CMK (cell line): ENCODE measurements around the gene SLC47A2.
"Not testable (repeated sequence)": the region's sequence is repeated elsewhere in the genome, so short reads cannot be mapped to it uniquely, and the experiment has no call there.

Experiments
- DNase-seq: peaks from one replicate; pipeline ENCODE4 v3.0.0-alpha.2; 2010; ENCODE audit warnings: low read depth

SLC47A2 gene

DNA sequence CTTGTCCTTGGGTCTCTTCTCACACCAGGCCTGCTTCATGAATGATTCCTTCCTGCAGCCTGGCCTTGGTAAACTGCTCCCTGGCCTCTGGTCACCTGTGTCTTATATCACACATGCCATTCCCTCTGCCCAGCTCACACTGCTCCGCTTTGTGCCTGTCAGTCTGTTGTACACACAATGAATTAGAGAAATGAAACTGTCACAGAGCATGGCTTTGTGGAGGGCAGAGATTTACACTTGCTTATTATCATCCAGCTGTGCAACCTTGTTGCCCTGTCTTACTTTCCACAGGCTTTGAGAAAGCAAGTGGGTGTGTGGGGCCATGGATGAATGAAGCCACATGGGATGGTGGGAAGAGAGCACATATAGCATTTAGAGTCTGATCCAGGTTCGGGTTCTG, 45.5 kb downstream of the SLC47A2 start:
- no peak for DNase-seq

DNA sequence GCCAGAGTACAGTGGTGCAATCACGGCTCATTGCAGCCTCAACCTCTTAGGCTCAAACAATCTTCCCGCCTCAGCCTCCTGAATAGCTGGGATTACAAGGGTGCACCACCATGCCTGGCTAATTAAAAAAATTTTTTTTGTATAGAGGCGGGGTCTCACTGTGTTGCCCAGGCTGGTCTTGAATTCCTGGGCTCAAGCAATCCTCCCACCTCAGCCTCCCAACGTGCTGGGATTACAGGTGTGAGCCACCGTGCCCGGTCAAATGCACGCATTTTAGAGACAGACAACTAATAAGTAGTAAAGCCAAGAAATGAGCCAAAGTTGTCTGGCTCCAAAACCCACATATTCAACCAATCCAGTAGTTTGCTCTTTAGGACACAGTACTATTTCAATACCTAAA, 46.7 kb downstream of the SLC47A2 start:
- not testable (repeated sequence) for DNase-seq

DNA sequence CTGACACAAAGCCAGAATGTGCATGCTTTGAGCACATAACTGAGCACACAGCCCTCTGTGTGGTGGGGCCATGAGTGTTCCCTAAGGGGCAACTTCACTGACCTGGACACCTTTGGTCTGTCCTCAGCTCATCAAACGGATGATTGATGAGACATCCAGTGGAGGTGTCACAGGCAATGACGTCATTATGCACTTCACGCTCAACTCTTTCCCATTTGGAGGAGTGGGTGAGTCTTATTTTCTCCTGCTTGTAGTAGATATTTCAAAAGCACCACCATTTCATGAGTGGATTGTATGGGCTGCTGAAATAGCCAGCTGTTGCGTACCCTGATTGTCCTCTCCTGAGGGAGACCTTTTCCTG, 51.6 kb downstream of the SLC47A2 start:
- DNase-seq, result no peak

DNA sequence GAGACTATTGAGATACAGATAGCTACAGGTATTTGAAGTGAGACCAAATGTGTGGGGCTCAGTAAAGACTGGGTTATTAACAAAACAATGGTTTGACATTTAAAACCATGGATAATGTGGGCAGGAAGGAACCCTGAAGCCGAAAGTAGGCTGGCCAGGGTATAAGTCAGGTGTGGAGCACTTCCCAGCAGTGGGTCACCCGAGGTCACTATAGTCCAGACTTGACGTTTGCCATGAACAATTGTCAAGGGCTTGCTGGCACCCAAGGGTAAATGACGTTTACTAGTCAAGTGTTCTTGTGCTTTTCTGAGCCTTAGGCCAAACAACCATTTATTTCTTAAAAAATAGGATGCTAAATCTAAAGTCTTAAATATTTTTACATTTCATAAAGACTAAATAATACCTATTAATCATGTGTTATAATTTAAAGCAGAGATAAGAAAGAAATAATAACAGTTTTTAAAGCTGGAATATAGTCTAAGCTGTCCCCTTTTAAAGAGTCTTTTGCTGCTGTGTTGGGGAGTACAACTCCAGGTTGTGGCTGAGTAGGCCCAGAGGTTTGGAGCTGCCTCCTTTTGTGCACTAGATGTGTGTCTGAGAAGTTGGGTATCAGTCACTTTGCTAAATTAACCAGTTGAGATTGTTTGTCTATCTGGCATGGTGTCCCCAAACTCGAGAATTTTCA, 52.1 kb downstream of the SLC47A2 start:
- DNase-seq, result no peak

DNA sequence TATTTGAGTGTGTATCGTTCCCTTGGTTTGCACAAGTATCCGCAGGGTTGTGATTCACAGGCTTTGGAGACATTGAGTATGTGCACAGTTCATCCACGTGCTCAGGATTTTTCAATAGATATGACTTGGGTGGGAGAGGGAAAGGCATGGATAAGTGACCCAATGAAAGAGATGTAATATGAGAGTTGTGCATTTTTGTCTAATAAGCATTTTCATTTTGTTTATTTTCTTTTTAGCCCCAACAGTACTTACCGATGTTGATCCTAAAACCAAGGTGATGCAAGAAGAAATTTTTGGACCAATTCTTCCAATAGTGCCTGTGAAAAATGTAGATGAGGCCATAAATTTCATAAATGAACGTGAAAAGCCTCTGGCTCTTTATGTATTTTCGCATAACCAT, 53.3 kb downstream of the SLC47A2 start:
- DNase-seq, result no peak

DNA sequence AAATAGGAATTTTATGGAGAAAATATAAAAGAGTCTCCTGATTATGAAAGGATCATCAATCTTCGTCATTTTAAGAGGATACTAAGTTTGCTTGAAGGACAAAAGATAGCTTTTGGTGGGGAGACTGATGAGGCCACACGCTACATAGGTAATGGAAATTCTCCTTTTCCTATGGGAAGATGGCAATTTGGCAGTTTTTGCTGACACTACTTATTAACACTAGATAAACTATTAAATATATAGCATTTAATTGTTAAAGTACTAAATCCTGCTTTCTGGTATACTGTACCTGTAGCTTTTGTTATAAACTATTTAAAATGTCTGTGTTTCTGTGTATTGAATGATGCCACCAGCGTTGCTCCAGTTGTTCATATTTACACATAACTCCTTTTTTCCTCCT, 55.3 kb downstream of the SLC47A2 start:
- no peak for DNase-seq

DNA sequence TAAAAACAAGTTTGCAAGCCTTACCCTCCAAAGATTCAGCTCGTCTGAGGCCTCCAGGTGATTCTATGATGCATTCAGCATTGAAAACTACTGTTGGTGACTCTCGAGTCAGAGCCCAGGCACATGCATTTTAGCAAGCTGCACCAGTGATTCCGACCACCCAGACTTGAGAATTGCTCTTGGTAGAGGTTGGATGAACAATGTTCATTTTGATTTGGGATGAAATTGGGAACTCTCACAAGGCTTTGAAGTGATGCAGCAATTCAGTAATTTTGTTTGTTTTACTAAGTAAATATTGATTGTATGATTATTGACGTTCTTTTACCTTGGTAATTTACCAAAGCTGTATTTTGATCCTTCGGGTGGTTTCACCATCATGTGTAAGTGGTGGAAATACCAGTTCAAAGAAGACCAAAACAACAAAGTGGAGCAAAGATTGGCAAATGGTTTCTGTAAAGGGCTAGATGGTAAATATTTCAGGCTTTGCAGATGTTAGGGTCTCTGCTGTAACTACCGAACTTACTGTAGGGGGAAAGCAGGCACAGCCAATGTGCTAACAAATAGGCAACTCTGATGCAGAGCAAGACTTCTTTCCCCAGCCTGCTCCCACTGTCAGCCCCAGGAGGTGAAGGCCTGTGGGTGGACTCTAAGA, 56.0 kb downstream of the SLC47A2 start:
- DNase-seq, result no peak

DNA sequence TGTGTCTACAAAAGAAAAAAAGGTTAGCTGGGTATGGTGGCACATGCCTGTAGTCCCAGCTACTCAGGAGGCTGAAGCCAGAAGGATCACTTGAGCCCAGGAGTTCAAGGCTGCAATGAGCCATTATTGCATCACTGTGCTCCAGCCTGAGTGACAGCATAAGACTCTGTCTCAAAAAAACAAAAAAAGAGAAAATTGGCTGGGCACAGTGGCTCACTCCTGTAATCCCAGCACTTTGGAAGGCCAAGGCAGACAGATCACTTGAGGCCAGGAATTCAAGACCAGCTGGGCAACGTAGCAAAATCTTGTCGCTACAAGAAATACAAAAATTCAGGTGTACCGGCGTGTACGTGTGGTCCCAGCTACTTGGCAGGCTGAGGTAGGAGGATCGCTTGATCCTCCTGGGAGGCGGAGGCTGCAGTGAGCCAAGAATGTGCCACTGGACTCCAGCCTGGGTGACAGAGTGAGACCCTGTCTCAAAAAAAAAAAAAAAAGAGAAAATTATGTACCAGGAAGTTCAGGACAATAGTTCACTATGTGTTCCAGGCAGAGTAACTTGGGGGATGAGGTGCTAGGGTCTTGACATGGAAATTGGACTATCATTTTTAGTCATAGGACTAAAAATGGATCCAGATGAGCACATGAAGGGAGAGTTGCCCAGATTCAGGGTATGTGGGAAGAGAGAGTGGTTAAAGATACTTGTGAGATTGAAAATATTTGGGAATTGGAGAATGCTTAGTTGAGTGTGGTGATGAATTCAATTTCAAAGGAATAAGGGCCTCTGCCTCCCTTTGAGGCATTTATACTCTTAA, 56.8 kb downstream of the SLC47A2 start:
- DNase-seq, result no peak

DNA sequence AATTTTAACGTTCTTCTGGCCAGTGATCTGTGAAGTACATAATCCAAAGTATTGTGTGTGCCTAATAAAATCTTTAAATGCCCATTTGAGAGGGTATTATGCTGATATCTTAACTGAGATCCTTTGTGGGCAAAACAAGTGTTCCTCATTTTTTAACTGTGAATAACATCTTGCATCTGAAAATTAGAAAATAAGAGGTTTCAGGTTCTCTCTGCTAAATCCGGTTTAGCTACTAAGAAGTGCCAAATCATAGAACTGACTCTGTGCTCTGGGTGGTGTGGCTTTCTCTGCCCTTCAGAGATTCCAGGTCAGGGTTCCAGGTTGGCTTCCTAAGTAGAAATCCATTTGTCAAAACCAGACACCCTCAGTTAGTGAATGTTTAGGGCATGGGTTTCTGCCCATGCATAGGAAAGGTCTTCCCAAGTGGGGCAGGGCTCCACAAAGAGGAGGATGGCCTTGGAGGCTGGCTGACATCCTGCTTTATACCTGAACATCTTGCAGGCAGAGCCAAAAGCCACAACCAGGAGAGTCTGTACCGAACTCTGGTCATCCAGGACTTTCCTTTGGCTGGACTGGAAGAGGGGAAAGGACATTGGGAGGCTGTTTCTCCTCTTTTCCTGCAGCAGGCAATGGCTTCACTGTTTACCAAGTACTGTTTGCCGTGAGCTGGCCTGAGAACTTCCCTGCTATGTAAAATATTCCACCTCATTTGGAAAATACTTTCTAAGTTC, 59.4 kb downstream of the SLC47A2 start:
- DNase-seq, result no peak

DNA sequence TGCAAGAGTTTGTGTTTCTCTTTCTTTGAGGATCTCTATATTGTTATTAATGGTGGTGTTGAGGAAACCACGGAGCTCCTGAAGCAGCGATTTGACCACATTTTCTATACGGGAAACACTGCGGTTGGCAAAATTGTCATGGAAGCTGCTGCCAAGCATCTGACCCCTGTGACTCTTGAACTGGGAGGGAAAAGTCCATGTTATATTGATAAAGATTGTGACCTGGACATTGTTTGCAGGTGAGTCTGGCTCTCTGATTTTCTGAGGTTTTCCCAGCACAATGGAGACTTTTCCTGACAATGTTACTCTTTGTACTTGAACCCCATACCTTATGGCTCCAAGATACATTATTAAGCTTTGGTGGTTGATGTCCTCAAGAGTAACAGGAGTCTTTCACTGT, 60.0 kb downstream of the SLC47A2 start:
- no peak for DNase-seq

DNA sequence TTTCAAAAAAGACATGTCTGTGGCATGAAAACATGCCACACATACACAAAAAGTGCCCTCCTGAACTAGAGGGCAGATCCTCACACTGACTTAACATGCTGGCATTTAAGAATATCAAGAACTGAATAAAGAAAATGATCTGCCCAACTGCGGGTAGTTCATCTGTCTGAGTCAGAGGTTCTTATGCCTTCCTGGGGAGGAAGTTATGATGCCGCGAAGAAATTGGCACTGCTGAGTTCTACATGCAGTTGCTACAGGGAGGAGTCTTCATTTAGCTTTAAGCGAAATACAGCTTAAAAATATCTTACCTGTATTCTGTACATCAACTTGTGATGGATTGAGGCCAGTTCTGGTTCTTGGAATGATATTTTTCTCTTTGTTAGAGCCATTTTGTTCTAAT, 61.5 kb downstream of the SLC47A2 start:
- no peak for DNase-seq

DNA sequence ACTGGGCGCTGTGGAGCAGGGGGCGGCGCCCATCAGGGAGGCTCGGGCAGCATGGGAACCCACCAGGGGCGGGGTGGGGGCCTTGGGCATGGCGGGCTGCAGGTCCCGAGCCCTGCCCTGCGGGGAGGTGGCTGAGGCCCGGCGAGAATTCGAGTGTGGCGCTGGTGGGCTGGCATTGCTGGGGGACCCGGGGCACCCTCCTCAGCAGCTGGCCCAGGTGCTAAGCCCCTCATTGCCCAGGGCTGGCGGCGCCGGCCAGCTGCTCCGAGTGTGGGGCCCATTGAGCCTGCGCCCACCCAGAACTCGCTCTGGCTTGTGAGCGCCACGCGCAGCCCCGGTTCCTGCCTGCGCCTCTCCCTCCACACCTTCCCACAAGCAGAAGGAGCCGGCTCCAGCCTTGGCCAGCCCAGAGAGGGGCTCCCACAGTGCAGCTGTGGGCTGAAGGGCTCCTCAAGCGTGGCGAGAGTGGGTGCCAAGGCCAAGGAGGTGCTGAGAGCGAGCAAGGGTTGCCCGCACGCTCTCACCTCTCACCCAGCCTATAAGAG, 62.0 kb downstream of the SLC47A2 start:
- DNase-seq, result no peak

DNA sequence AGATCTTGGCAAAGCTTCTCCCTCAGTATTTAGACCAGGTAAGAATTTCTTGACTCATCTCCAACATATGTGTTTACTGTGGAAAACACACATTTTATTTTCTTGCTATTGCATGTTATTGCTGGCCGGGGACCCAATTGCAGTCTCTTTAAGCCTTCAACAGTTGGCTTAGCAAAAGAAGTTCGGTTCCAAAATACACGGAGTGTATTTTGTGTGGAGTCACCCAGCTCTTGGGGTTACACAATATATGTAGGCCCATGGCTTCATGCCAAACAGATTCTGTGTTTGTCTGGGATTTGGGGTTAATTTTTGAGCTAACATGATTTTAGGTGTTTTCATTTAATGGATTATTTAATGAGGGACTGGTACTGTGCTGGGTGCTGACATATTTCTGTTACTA, 63.8 kb downstream of the SLC47A2 start:
- no peak for DNase-seq

DNA sequence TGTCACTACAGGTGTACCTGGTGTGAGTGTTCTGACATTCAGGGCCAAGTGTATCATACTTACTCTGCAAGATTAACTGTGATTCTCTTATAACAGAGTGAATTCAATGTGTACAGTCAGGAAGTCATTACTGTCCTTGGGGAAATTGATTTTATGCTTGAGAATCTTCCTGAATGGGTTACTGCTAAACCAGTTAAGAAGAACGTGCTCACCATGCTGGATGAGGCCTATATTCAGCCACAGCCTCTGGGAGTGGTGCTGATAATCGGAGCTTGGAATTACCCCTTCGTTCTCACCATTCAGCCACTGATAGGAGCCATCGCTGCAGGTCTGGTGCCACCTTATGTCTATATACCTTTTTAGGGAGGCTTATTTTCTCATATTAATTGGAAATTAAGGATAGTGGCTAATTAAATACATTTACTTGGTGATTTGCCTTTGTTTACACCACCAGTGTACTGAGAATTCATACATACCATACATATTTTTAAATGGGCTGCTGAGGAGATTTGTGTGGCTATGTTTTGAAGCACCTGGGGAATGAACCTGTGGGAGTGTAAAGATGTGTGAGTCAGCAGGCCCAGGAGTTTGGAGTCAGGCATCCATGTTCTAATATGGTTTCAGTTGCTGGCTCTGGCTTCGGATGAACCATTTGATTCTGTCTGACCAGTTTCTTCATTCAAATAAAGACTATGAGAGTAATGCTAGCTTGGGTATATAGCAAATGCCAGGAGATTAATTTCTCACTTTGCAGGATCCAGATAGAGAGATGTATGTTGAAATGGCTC, 64.7 kb downstream of the SLC47A2 start:
- DNase-seq, result no peak

DNA sequence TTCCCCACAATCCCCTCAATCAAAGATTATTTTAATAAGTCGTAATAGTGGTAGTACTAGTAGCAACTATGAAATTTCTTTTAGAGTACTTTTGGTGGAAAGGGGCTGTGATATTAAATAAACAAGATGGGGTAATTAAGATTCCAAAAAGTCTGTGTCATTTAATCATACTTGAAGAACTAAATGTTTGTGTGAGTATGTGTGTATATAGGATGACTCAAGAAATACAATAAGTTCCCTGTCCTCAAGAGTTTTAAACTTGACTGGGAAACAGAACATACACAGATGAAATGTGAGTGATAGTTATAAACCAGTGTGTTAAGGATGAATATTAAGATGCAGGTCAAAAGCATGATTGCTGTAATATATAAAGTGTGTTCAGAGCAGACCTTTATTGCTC, 65.6 kb downstream of the SLC47A2 start:
- DNase-seq, result no peak

DNA sequence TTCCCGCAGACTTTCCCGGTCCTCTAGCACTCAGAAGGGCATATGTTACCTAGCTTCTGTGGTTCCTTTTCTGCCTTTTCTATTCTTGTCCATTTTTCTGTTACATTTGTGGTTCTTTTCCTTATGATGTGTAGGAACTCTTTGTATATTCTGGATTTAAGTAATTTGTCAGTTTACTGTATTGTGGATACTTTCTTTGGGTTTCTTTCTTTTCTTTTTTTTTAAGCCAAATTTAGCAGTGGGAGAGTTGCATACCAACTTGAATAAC, 67.2 kb downstream of the SLC47A2 start:
- DNase-seq, result no peak

DNA sequence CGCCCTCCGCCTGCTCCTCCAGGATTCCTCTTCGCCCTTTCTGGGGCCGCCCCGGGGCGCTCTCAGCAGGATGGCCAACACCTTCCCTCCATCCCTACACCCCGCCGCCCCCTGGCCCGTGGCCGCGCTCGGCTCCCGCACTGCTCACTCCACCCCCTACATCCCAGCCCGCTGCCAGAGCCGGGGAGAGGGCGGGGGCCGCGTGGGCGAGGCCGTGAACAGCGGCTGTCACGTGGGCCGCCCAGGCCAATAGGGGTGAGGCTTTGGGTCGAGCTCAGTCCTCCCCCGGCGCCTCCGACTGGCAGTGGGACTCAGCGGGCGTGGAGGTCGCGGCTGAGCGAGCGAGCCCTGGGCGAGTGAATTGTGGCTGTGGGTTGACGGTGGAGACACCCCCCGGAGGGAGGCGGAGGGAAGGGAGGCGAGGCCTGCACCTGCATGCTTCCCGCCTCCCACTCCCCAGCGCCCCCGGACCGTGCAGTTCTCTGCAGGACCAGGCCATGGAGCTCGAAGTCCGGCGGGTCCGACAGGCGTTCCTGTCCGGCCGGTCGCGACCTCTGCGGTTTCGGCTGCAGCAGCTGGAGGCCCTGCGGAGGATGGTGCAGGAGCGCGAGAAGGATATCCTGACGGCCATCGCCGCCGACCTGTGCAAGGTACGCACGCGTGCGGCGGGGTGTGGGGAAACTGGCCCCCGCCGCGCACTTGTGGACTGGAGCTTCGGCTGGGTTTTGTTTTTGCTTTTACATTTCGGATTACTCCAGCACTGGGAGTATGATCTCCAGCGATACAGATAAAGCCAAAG, 67.7 kb downstream of the SLC47A2 start, which contains the start of gene ALDH3A2:
Gene ALDH3A2 (plus strand): TSS at position 277 of the 799 bp plus-strand sequence. CDS start 221 bp downstream, at position 498.
- DNase-seq, result peak; percentile 46

DNA sequence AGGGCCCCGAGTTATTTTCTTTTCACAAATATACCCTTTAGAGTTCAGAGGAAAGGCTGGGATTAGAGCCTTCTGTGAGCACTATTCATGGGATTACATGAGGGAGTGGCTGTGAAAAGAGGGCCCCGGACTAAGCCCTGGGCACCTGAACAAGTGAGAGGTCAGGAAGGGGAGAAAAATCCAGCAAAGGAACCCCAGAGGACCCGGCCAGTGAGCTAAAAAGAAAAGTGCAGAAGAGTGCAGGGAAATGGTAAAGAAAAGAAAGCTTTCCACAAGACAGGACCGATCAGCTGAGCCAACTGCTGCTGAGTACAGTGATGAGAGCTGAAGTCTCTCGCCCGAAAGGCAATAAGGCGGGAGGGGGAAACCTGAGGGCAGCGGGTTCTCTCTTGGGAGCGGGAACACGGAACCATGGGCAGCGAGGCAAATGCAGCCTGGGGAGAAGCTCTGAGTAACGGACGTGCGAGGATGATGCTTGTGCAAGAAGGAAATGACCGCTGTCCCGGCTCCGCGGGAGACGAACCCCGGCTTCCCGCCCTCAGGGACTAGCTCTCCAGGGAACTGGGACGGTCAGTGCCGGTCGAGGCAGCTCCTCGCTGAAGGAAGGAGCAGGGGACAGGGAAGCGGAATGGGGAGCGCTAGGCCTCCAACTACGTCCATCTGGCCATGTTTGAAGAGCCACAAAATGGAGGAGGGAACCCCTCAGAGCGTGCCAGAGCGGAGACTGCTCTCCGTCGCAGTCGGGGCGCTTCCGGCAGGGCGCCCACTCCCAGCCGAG, 68.5 kb downstream of the SLC47A2 start:
- no peak for DNase-seq

DNA sequence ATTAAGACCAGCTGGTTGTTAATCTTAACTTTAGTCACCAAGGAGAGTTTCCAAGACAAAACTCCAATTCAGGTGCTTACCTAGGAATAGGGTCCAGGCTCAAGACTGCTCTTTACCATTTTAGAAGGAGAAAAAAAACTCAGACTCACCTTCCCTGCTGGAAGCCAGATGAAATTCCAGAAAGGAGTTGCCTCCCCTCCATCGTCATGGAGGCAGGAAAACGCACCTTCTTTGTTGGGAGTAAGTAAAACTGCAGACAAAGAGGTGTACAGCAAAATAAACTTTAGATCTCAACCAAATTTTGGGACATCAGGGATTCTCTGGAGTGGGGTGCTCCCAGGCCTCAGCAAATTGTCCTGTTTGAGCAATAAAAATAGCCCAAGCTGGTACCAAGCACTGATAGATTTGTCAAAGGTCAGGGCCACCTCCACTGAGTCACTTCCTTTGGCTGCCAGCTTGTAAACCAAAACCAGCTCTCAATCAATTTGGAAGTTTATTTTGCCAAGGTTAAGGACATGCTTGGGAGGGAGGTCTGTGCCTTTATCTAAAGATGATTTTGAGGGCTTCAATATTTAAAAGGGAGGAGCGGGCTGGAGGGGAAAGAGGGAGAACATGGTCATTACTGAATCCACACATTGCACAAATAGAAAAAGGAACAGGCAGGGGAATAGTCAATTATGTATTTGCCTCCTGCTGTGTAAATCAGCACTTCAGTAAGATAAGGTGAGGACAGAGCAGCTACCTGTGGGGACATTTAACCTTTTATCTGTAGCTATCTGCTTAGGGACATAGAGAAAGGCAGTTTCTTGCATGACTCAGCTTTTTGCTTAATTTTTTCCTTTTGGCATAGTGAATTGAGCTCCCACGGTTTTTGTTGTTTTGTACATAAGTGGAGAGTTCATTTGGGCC, 69.3 kb downstream of the SLC47A2 start:
- no peak for DNase-seq
